Stomach (tissue), 9 donors: ENCODE measurements around the gene OR13J1. TPM values are rescaled to one million over a fixed set of nuclear protein-coding genes. Genes with fewer than 3 reads are reported as not detected.
"Not testable (repeated sequence)": the region's sequence is repeated elsewhere in the genome, so short reads cannot be mapped to it uniquely, and the experiment has no call there.

Experiments used
- DNase-seq, 2 donors: peaks; one replicate each; pipeline versions ENCODE4 v3.0.0 to v3.0.0-alpha.2; 2013 to 2019
- H3K27ac ChIP-seq, 5 donors: fragments of 200-600 bp in 4 of 5; sonication (generic) in 4 of 5; one replicate each; pipeline ENCODE4 v1.5.1; 2013 to 2019; ENCODE audit warnings: mild to moderate bottlenecking in 1 of 5, moderate library complexity in 1 of 5
- H3K27me3 ChIP-seq, 3 donors: fragments of 200-600 bp; sonication (generic); one replicate each; pipeline ENCODE4 v1.5.1; 2017 to 2019; ENCODE audit warnings: mixed run types in 1 of 3
- H3K36me3 ChIP-seq, 4 donors: fragments of 200-600 bp; sonication (generic); 1 replicate in 3 of 4; 2 replicates in 1 of 4; pipeline ENCODE4 v1.5.1; 2016 to 2019
- H3K4me1 ChIP-seq, 4 donors: fragments of 200-600 bp; sonication (generic); one replicate each; pipeline ENCODE4 v1.5.1; 2016 to 2019
- H3K4me3 ChIP-seq, 4 donors: fragments of 200-600 bp; sonication (generic) in 3 of 4; one replicate each; pipeline ENCODE4 v1.5.1; 2016 to 2019; ENCODE audit warnings: mild to moderate bottlenecking in 1 of 4
- H3K9me3 ChIP-seq, 4 donors: fragments of 200-600 bp; sonication (generic); one replicate each; pipeline ENCODE4 v1.5.1; 2016 to 2019
- CTCF ChIP-seq, 7 experiments: fragments of 450-650 bp in 4 of 7; fragments of 200-600 bp in 3 of 7; sonication (generic) in 3 of 7; IDR thresholded peaks; one replicate each; pipeline ENCODE4 v1.5.1; 2016 to 2019; ENCODE audit warnings: antibody characterized with exemption in 7 of 7, control low read depth in 2 of 7, mild to moderate bottlenecking in 1 of 7
- EP300 ChIP-seq: sonication (generic); formaldehyde crosslinking; IDR thresholded peaks from one replicate; pipeline ENCODE4 v1.6.1; 2017; ENCODE audit warnings: antibody characterized with exemption
- POLR2A ChIP-seq, 4 donors: fragments of 450-650 bp; IDR thresholded peaks; one replicate each; pipeline ENCODE4 v1.6.1; 2016; ENCODE audit warnings: antibody characterized with exemption in 4 of 4, control low read depth in 2 of 4, mild to moderate bottlenecking in 1 of 4, moderate library complexity in 1 of 4
- POLR2AphosphoS5 ChIP-seq, 3 donors: sonication (generic); formaldehyde crosslinking; IDR thresholded peaks; one replicate each; pipeline ENCODE4 v1.6.1; 2016; ENCODE audit warnings: antibody characterized with exemption in 3 of 3
- WGBS, 5 donors: extraction: QIAGEN DNeasy Blood & Tissue Kit in 3 of 5; methylation state at CpG; one replicate each; pipeline versions ENCODE4 v1.1.5 to v1.1.7; 2013 to 2018; 5-methylcytosine and 5-hydroxymethylcytosine counted together
- intact Hi-C: fragments of 100-400 bp; cut with DNase I; formaldehyde crosslinking; loops from one replicate; pipeline ENCODE4 v1.15.1; 2023; ENCODE audit warnings: low total_unique reads
- polyA plus RNA-seq, 3 donors: library from polyadenylated mRNA; stranded (reverse); fragments of 200-250 nt; gene quantifications; one replicate each; pipeline ENCODE4 v1.2.3, GENCODE V29; 2013
- total RNA-seq, 5 donors: library from RNA; depleted of rRNA; stranded (reverse); fragments of >200 nt; gene quantifications; one replicate each; pipeline versions ENCODE4 v1.1.0 to v1.2.3, GENCODE V29; 2014 to 2016
- donor health status: healthy with polysubstance abuse.
- donor health status: Bipolar disorder and iron deficiency.
- donor health status: healthy.

The OR13J1 gene
- total and polyA plus RNA-seq, 8 donors = not detected

- Histone ChIP-seq H3K9me3 (no peaks in the 10 kb centered on the region), H3K36me3 (no peaks in the 10 kb centered on the region), H3K27ac (no peak overlapping the region), H3K4me1 (no peaks in the 10 kb centered on the region), H3K27me3 (peaks cover 0 to 23% (median 0%) of the 10 kb centered on the region in 3 donors), H3K4me3 (no peak overlapping the region)
- WGBS, 5 donors = 64 to 89% (median 89%) methylated on average over 1 of the region's 1 CpG
- no peak for DNase-seq
- intact Hi-C loops = no loop called here
- no peak for TF ChIP-seq EP300
- no peak for TF ChIP-seq CTCF (IDR thresholded peaks at IDR 0.05)
- TF ChIP-seq POLR2A (IDR thresholded peaks at IDR 0.05) = no peak
- TF ChIP-seq POLR2AphosphoS5 (IDR thresholded peaks at IDR 0.05) = no peak
Measured at GRCh38 chr9:35892051-35892450, 21.9 kb upstream of the OR13J1 start.

- H3K4me1 ChIP-seq = no peaks in the 10 kb centered on the region
- DNase-seq = no peak
- 62 to 84% (median 76%) methylated on average over 3 of the region's 3 CpGs for WGBS, 5 donors
- H3K36me3 ChIP-seq = no peaks in the 10 kb centered on the region
- intact Hi-C loops = no loop called here
- no peak overlapping the region for H3K27ac ChIP-seq
- H3K9me3 ChIP-seq = no peaks in the 10 kb centered on the region
- no peak overlapping the region for H3K4me3 ChIP-seq
- peaks cover 0 to 23% (median 0%) of the 10 kb centered on the region in 3 donors for H3K27me3 ChIP-seq
- TF ChIP-seq POLR2A (IDR thresholded peaks at IDR 0.05) = no peak
- no peak for TF ChIP-seq CTCF (IDR thresholded peaks at IDR 0.05)
- TF ChIP-seq EP300 = no peak
- no peak for TF ChIP-seq POLR2AphosphoS5 (IDR thresholded peaks at IDR 0.05)
Measured at GRCh38 chr9:35891646-35892045, 21.4 kb upstream of the OR13J1 start.

GRCh38 chr9:35884908-35885307 lies 14.7 kb upstream of the OR13J1 start:
- 69 to 87% (median 85%) methylated on average over 3 of the region's 3 CpGs for WGBS, 5 donors
- not testable (repeated sequence) for DNase-seq, H3K27ac ChIP-seq, H3K4me3 ChIP-seq, H3K9me3 ChIP-seq, H3K27me3 ChIP-seq, H3K36me3 ChIP-seq, H3K4me1 ChIP-seq
- intact Hi-C loops = loop anchor here (5.0 kb wide), 1 partner anchor 93 kb away; the partner anchor contains the start of gene NPR2

DNA sequence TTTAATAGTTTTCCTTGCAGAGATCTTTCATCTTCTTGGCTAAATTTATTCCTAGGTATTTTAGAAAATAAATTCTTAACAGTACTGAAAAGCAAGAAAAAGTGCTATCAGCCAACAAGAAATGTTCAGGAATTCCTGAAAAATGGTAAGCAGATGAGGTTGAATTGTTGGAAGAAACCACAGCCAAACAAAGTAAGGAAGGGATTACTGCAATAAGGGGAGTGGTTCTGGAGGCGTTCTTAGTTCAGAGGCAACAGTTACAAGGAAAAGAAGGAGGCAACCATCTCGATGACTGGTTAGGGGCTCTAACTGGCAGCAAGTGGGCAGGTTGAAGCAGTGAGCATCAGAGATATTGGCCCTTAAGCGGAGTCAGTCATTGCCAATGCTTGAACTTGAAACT lies 12.8 kb upstream of the OR13J1 start:
- DNase-seq = no peak
- WGBS, 5 donors = 53 to 68% (median 58%) methylated on average over 3 of the region's 3 CpGs
- intact Hi-C loops = loop anchor here (5.0 kb wide), 1 partner anchor 91 kb away; the partner anchor contains the start of gene NPR2
- H3K4me3 ChIP-seq = no peak overlapping the region
- no peaks in the 10 kb centered on the region for H3K36me3 ChIP-seq
- no peak overlapping the region for H3K27ac ChIP-seq
- no peak for TF ChIP-seq CTCF (IDR thresholded peaks at IDR 0.05)
- TF ChIP-seq POLR2AphosphoS5 (IDR thresholded peaks at IDR 0.05) = no peak
- TF ChIP-seq EP300 = no peak
- TF ChIP-seq POLR2A (IDR thresholded peaks at IDR 0.05) = no peak
- no peaks in the 10 kb centered on the region for H3K9me3 ChIP-seq
- no peaks in the 10 kb centered on the region for H3K4me1 ChIP-seq
- H3K27me3 ChIP-seq = peaks cover 0 to 5% (median 0%) of the 10 kb centered on the region in 3 donors

- TF ChIP-seq POLR2AphosphoS5 (IDR thresholded peaks at IDR 0.05) = peak in 1 of 3 donors; percentile 53
- peak in 5 of 7 experiments; percentile 87 to 96 (median 91) for TF ChIP-seq CTCF (IDR thresholded peaks at IDR 0.05)
- TF ChIP-seq POLR2A (IDR thresholded peaks at IDR 0.05) = no peak
- no peak for TF ChIP-seq EP300
- Histone ChIP-seq H3K4me3 (no peak overlapping the region), H3K9me3 (no peaks in the 10 kb centered on the region), H3K4me1 (no peaks in the 10 kb centered on the region), H3K36me3 (no peaks in the 10 kb centered on the region), H3K27ac (no peak overlapping the region), H3K27me3 (peaks cover 0 to 5% (median 0%) of the 10 kb centered on the region in 3 donors)
- DNase-seq = peak; percentile 90 to 92
- 1 to 4% (median 2%) methylated on average over 4 of the region's 4 CpGs for WGBS, 5 donors
- intact Hi-C loops = loop anchor here (5.0 kb wide), 1 partner anchor 90 kb away; the partner anchor contains the start of gene NPR2
Measured at GRCh38 chr9:35882263-35882848, 12.2 kb upstream of the OR13J1 start.
